Panc1 (cell line): ENCODE data around the gene B2M.

Experiments used
- POLR2AphosphoS5 ChIP-seq: IDR thresholded peaks from 2 replicates; pipeline ENCODE4 v1.6.1; 2012; ENCODE audit warnings: mild to moderate bottlenecking, low read depth, low read length, moderate library complexity
- SIN3A ChIP-seq: IDR thresholded peaks from 2 replicates; pipeline ENCODE4 v1.6.1; 2012; ENCODE audit warnings: low read depth, mild to moderate bottlenecking, low read length, moderate library complexity, borderline replicate concordance; ENCODE audit not compliant: insufficient read depth
- TCF7L2 ChIP-seq: IDR thresholded peaks from 2 replicates; pipeline ENCODE4 v1.6.1; 2011; ENCODE audit warnings: mild to moderate bottlenecking, low read depth, low read length, inconsistent platforms
- TF ChIP-seq, protein P1 (sequence below): fragments of 450-650 bp; IDR thresholded peaks from 2 replicates; pipeline ENCODE4 v1.5.1; 2017; ENCODE audit warnings: mild to moderate bottlenecking
- TF ChIP-seq, protein P2 (sequence below), 2 experiments: IDR thresholded peaks; 2 replicates each; pipeline ENCODE4 v1.6.1; 2011 to 2012; ENCODE audit warnings: low read depth in 2 of 2, control low read depth in 1 of 2, low read length in 1 of 2, mild to moderate bottlenecking in 1 of 2, moderate library complexity in 1 of 2; ENCODE audit not compliant: insufficient read depth in 1 of 2

DNA sequence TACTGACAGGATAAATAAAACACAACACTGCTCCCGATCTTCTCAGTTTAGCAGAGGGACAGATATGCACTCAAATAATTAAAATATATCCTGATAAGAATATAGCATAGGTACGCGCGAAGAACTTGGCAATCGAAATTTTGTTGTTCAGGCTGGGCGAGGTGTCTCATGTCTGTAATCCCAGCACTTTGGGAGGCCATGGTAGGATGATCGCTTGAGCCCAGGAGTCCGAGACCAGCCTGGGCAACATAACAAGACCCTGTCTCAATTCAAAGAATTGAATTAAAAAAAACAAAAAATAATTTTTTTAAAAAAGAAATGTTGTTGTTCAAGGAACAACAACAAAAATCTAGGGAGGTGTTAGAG is 7.6 kb downstream of the B2M start:
- TF ChIP-seq, protein P1, sequence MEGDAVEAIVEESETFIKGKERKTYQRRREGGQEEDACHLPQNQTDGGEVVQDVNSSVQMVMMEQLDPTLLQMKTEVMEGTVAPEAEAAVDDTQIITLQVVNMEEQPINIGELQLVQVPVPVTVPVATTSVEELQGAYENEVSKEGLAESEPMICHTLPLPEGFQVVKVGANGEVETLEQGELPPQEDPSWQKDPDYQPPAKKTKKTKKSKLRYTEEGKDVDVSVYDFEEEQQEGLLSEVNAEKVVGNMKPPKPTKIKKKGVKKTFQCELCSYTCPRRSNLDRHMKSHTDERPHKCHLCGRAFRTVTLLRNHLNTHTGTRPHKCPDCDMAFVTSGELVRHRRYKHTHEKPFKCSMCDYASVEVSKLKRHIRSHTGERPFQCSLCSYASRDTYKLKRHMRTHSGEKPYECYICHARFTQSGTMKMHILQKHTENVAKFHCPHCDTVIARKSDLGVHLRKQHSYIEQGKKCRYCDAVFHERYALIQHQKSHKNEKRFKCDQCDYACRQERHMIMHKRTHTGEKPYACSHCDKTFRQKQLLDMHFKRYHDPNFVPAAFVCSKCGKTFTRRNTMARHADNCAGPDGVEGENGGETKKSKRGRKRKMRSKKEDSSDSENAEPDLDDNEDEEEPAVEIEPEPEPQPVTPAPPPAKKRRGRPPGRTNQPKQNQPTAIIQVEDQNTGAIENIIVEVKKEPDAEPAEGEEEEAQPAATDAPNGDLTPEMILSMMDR, result no peak
- TF ChIP-seq SIN3A (no peak), POLR2AphosphoS5 (no peak), TCF7L2 (no peak)
- TF ChIP-seq, protein P2, sequence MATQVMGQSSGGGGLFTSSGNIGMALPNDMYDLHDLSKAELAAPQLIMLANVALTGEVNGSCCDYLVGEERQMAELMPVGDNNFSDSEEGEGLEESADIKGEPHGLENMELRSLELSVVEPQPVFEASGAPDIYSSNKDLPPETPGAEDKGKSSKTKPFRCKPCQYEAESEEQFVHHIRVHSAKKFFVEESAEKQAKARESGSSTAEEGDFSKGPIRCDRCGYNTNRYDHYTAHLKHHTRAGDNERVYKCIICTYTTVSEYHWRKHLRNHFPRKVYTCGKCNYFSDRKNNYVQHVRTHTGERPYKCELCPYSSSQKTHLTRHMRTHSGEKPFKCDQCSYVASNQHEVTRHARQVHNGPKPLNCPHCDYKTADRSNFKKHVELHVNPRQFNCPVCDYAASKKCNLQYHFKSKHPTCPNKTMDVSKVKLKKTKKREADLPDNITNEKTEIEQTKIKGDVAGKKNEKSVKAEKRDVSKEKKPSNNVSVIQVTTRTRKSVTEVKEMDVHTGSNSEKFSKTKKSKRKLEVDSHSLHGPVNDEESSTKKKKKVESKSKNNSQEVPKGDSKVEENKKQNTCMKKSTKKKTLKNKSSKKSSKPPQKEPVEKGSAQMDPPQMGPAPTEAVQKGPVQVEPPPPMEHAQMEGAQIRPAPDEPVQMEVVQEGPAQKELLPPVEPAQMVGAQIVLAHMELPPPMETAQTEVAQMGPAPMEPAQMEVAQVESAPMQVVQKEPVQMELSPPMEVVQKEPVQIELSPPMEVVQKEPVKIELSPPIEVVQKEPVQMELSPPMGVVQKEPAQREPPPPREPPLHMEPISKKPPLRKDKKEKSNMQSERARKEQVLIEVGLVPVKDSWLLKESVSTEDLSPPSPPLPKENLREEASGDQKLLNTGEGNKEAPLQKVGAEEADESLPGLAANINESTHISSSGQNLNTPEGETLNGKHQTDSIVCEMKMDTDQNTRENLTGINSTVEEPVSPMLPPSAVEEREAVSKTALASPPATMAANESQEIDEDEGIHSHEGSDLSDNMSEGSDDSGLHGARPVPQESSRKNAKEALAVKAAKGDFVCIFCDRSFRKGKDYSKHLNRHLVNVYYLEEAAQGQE (IDR thresholded peaks at IDR 0.05; ENCODE audit: insufficient read depth in 1 of 2, low read depth in 2 of 2, low read length in 1 of 2), result no peak
